RWPE2 (cell line): Measurements from ENCODE around the gene MICAL2.

Experiments
- ATAC-seq: fragments of 200-7000 bp; cut with Tn5 transposase; 3 replicates; pipeline ENCODE4 v1.9.1; 2021; ENCODE audit warnings: low read depth
- DNase-seq: peaks from one replicate; pipeline ENCODE4 v3.0.0-alpha.2; 2020; ENCODE audit warnings: low spot score
- H3K27ac ChIP-seq: fragments of 450-650 bp; 2 replicates; pipeline ENCODE4 v1.5.1; 2017; ENCODE audit warnings: mild to moderate bottlenecking; ENCODE audit not compliant: poor library complexity, severe bottlenecking
- H3K27me3 ChIP-seq: fragments of 250-450 bp; sonication (Bioruptor Pico); 2 replicates; pipeline ENCODE4 v1.5.1; 2021; ENCODE audit warnings: mild to moderate bottlenecking, moderate library complexity; ENCODE audit not compliant: insufficient read depth, poor library complexity, severe bottlenecking
- H3K36me3 ChIP-seq: fragments of 250-450 bp; sonication (Bioruptor Pico); 2 replicates; pipeline ENCODE4 v1.5.1; 2020; ENCODE audit warnings: low read depth, mild to moderate bottlenecking, moderate library complexity
- H3K4me1 ChIP-seq: fragments of 250-450 bp; sonication (Bioruptor Pico); 2 replicates; pipeline ENCODE4 v1.5.1; 2021; ENCODE audit warnings: mild to moderate bottlenecking, moderate library complexity; ENCODE audit not compliant: insufficient read depth, poor library complexity, severe bottlenecking
- H3K4me3 ChIP-seq: fragments of 250-450 bp; sonication (Bioruptor Pico); 2 replicates; pipeline ENCODE4 v1.5.1; 2021; ENCODE audit warnings: mild to moderate bottlenecking, moderate library complexity; ENCODE audit not compliant: severe bottlenecking
- H3K9me3 ChIP-seq: fragments of 250-450 bp; sonication (Bioruptor Pico); 2 replicates; pipeline ENCODE4 v1.5.1; 2021; ENCODE audit warnings: mild to moderate bottlenecking, moderate library complexity; ENCODE audit not compliant: severe bottlenecking
- TF ChIP-seq, protein P1 (sequence below): fragments of 450-650 bp; IDR thresholded peaks from one replicate; pipeline ENCODE4 v1.5.1; 2017; ENCODE audit warnings: mild to moderate bottlenecking, moderate library complexity; ENCODE audit not compliant: poor library complexity, severe bottlenecking

Gene MICAL2

GRCh38 chr11:12097219-12097618 lies 13.2 kb upstream of the MICAL2 start:
- peaks cover 3% of the 10 kb centered on the region for H3K4me1 ChIP-seq
- no peak for ATAC-seq
- H3K27ac ChIP-seq = no peak overlapping the region
- DNase-seq = no peak
- TF ChIP-seq, protein P1, sequence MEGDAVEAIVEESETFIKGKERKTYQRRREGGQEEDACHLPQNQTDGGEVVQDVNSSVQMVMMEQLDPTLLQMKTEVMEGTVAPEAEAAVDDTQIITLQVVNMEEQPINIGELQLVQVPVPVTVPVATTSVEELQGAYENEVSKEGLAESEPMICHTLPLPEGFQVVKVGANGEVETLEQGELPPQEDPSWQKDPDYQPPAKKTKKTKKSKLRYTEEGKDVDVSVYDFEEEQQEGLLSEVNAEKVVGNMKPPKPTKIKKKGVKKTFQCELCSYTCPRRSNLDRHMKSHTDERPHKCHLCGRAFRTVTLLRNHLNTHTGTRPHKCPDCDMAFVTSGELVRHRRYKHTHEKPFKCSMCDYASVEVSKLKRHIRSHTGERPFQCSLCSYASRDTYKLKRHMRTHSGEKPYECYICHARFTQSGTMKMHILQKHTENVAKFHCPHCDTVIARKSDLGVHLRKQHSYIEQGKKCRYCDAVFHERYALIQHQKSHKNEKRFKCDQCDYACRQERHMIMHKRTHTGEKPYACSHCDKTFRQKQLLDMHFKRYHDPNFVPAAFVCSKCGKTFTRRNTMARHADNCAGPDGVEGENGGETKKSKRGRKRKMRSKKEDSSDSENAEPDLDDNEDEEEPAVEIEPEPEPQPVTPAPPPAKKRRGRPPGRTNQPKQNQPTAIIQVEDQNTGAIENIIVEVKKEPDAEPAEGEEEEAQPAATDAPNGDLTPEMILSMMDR = no peak
- H3K27me3 ChIP-seq = no peaks in the 10 kb centered on the region
- no peak overlapping the region for H3K4me3 ChIP-seq
- no peaks in the 10 kb centered on the region for H3K36me3 ChIP-seq
- no peaks in the 10 kb centered on the region for H3K9me3 ChIP-seq

- ATAC-seq (no peak), DNase-seq (no peak)
- TF ChIP-seq, protein P1 = no peak
- Histone ChIP-seq H3K36me3 (no peaks in the 10 kb centered on the region), H3K27ac (no peak overlapping the region), H3K4me3 (no peak overlapping the region), H3K9me3 (no peaks in the 10 kb centered on the region), H3K27me3 (no peaks in the 10 kb centered on the region), H3K4me1 (peaks cover 3% of the 10 kb centered on the region)
Observed at GRCh38 chr11:12098601-12099000, 11.8 kb upstream of the MICAL2 start.

DNA sequence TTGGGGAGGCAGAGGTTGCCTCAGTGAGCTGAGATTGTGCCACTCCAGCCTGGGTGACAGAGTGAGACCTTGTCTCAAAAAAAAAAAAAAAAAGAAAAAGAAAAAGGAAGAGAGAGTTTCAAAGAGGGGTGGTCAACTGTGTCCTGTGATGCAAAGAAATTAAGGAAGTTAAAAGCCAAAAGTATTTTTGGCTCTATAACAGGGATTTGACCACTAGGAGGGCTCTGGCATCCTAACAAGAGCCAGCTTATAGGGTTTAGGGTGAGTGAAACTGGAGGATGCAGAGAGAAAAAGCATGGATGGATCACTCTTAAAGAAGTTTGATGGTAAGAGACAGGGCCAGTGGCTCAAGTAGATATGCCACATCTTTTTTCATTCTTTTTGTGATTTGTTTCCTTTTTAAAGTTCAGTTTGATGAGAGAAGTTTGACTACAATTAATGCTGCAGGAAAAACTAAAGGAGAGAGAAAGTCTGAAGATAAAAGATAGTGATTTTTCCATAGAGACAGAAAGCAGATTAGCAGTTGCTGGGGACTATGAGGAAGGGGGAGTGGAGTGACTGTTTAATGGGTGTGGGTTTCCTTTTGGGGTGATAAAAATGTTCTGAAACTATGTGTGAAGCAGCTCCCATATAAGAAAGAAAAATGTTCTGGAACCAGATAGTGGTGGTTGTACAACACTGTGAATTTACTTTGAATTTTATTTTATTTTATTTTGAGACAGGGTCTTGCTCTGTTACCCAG lies 11.1 kb upstream of the MICAL2 start:
- TF ChIP-seq, protein P1 = no peak
- no peaks in the 10 kb centered on the region for H3K9me3 ChIP-seq
- no peaks in the 10 kb centered on the region for H3K36me3 ChIP-seq
- H3K4me1 ChIP-seq = peaks cover 3% of the 10 kb centered on the region
- no peak overlapping the region for H3K27ac ChIP-seq
- no peak overlapping the region for H3K4me3 ChIP-seq
- DNase-seq = no peak
- no peak for ATAC-seq
- no peaks in the 10 kb centered on the region for H3K27me3 ChIP-seq

DNA sequence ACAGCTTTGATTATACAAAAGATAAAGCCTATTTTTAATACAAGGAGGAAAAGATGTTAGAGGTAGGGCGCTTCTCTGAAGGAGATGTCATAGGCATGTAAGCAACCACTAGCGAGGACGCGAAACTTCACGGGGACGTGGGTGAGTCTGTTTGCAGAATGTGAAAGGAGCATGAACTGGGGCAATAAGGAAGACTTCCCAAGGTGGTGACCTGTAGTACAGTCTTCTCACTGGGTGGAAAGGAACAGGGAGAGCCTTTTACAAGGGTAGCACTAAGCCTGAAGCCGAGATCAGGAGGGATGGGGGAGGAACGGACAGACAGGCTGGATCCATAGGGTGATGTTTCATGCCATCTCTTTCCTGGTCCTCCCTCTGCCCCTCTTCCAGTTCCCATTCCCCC lies 10.0 kb upstream of the MICAL2 start:
- H3K4me1 ChIP-seq = no peaks in the 10 kb centered on the region
- no peak for DNase-seq

GRCh38 chr11:12100841-12101242 lies 9.5 kb upstream of the MICAL2 start:
- Histone ChIP-seq H3K27ac (no peak overlapping the region), H3K4me3 (no peak overlapping the region), H3K36me3 (no peaks in the 10 kb centered on the region), H3K9me3 (no peaks in the 10 kb centered on the region), H3K27me3 (no peaks in the 10 kb centered on the region), H3K4me1 (no peaks in the 10 kb centered on the region)
- DNase-seq (no peak), ATAC-seq (no peak)
- TF ChIP-seq, protein P1 = no peak

More for the DNA sequence above, 10.0 kb upstream of the MICAL2 start:
- no peak overlapping the region for H3K27ac ChIP-seq
- ATAC-seq = no peak
- H3K9me3 ChIP-seq = no peaks in the 10 kb centered on the region
- TF ChIP-seq, protein P1 = no peak
- H3K4me3 ChIP-seq = no peak overlapping the region
- H3K36me3 ChIP-seq = no peaks in the 10 kb centered on the region
- no peaks in the 10 kb centered on the region for H3K27me3 ChIP-seq
